ENCODE measurements around the gene IL17RB.

IL17RB gene

DNA sequence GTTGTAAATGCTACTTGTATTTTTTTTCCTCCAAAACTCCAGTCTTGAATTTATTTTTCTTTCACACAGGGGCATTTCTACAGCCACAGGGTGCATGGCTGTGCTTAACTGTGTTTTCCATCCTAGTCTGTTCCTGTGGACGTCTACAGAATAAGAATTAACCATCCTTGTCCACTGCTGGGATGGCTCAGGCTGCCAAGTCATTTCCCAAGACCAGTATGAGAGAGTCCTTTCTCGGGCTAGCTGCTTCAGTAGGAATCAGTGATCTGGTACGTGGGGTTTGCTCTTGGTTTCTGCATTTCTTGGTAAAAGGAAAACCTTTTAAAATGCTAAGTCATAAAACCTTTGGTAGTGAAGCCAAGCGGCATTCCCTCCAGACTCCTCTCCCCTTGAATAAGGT lies 29.9 kb upstream of the IL17RB start:
- Histone ChIP-seq H3K4me2 (ENCODE audit: low read length) (no peak overlapping the region), H3K4me3 (ENCODE audit: low read length) (no peak overlapping the region), H3K27me3 (ENCODE audit: control insufficient read depth, low read length) (peaks cover 22% of the 10 kb centered on the region), H3K27ac (ENCODE audit: low read depth, low read length) (no peak overlapping the region), H3F3A (ENCODE audit: control insufficient read depth, insufficient read depth) (no peaks in the 10 kb centered on the region), H3K36me3 (ENCODE audit: control insufficient read depth, low read length) (no peaks in the 10 kb centered on the region), H3K4me1 (ENCODE audit: control insufficient read depth, low read length) (no peaks in the 10 kb centered on the region), H4K20me1 (ENCODE audit: control insufficient read depth, insufficient read depth, low read depth, low read length) (no peaks in the 10 kb centered on the region), H3K9me3 (ENCODE audit: control insufficient read depth, insufficient read depth, low read length) (no peaks in the 10 kb centered on the region), H3K9me2 (replicated peaks; ENCODE audit: control insufficient read depth, low read length) (no peaks in the 10 kb centered on the region), H3K79me2 (ENCODE audit: control insufficient read depth, low read length) (no peaks in the 10 kb centered on the region)
- TF ChIP-seq, protein P1, sequence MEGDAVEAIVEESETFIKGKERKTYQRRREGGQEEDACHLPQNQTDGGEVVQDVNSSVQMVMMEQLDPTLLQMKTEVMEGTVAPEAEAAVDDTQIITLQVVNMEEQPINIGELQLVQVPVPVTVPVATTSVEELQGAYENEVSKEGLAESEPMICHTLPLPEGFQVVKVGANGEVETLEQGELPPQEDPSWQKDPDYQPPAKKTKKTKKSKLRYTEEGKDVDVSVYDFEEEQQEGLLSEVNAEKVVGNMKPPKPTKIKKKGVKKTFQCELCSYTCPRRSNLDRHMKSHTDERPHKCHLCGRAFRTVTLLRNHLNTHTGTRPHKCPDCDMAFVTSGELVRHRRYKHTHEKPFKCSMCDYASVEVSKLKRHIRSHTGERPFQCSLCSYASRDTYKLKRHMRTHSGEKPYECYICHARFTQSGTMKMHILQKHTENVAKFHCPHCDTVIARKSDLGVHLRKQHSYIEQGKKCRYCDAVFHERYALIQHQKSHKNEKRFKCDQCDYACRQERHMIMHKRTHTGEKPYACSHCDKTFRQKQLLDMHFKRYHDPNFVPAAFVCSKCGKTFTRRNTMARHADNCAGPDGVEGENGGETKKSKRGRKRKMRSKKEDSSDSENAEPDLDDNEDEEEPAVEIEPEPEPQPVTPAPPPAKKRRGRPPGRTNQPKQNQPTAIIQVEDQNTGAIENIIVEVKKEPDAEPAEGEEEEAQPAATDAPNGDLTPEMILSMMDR (IDR thresholded peaks at IDR 0.05; ENCODE audit: low read depth, low read length, poor library complexity, severe bottlenecking), result no peak
- TF ChIP-seq EZH2phosphoT487 (IDR thresholded peaks at IDR 0.05; ENCODE audit: borderline replicate concordance, low read length), result no peak

DNA sequence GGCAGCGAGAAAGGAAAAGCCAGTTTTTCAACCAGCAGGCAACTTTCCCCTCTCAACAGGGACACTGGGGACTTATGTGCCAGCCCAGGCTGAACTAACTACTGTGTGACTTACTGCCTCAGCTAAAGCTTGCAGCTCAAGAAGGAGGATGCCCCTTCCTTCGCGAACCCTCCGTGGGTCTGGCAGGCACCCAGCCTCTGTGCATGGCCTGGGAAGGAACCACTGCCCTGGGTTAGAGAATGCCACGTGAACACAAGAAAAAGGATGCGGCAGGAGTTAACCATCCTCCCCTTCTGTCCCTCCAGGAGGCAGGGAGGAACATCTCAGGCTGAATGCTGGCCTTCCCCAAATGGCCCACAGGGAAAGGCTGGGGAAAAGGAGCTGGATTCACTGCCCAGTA lies 29.2 kb upstream of the IL17RB start:
- Histone ChIP-seq H3K4me2 (ENCODE audit: low read length) (no peak overlapping the region), H3K27ac (ENCODE audit: low read depth, low read length) (no peak overlapping the region), H3K9me2 (replicated peaks; ENCODE audit: control insufficient read depth, low read length) (no peaks in the 10 kb centered on the region), H3K9me3 (ENCODE audit: control insufficient read depth, insufficient read depth, low read length) (no peaks in the 10 kb centered on the region), H3K27me3 (ENCODE audit: control insufficient read depth, low read length) (peaks cover 22% of the 10 kb centered on the region), H3K4me1 (ENCODE audit: control insufficient read depth, low read length) (no peaks in the 10 kb centered on the region), H3K4me3 (ENCODE audit: low read length) (no peak overlapping the region), H3K36me3 (ENCODE audit: control insufficient read depth, low read length) (no peaks in the 10 kb centered on the region), H4K20me1 (ENCODE audit: control insufficient read depth, insufficient read depth, low read depth, low read length) (no peaks in the 10 kb centered on the region), H3F3A (ENCODE audit: control insufficient read depth, insufficient read depth) (no peaks in the 10 kb centered on the region), H3K79me2 (ENCODE audit: control insufficient read depth, low read length) (no peaks in the 10 kb centered on the region)
- TF ChIP-seq EZH2phosphoT487 (IDR thresholded peaks at IDR 0.05; ENCODE audit: borderline replicate concordance, low read length), result no peak
- TF ChIP-seq, protein P1 (IDR thresholded peaks at IDR 0.05; ENCODE audit: low read depth, low read length, poor library complexity, severe bottlenecking), result no peak

DNA sequence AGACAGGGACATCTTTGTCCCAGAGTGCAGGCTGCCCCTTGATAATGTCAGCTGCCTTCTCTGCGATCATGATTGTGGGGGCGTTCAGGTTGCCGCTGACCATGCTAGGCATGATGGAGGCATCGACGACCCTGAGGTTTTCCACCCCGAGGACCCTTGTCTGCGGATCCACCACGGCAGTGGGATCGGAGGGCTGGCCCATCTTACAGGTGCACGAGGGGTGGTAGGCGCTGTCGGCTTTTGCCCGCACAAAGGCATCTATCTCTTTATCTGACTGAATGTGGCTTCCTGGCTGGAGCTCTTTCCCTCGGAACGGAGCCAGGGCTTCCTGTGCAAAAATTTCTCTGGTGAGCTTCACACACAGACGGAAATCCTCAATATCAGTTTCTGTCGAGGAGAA lies 28.6 kb upstream of the IL17RB start:
- H3K27ac ChIP-seq (ENCODE audit: low read depth, low read length), result no peak overlapping the region
- no peaks in the 10 kb centered on the region for H3K9me3 ChIP-seq (ENCODE audit: control insufficient read depth, insufficient read depth, low read length)
- no peak for TF ChIP-seq EZH2phosphoT487 (IDR thresholded peaks at IDR 0.05; ENCODE audit: borderline replicate concordance, low read length)
- TF ChIP-seq, protein P1 (IDR thresholded peaks at IDR 0.05; ENCODE audit: low read depth, low read length, poor library complexity, severe bottlenecking), result no peak
- H3K36me3 ChIP-seq (ENCODE audit: control insufficient read depth, low read length), result no peaks in the 10 kb centered on the region
- no peaks in the 10 kb centered on the region for H4K20me1 ChIP-seq (ENCODE audit: control insufficient read depth, insufficient read depth, low read depth, low read length)
- H3F3A ChIP-seq (ENCODE audit: control insufficient read depth, insufficient read depth), result no peaks in the 10 kb centered on the region
- H3K79me2 ChIP-seq (ENCODE audit: control insufficient read depth, low read length), result no peaks in the 10 kb centered on the region
- no peak overlapping the region for H3K4me2 ChIP-seq (ENCODE audit: low read length)
- H3K27me3 ChIP-seq (ENCODE audit: control insufficient read depth, low read length), result peaks cover 16% of the 10 kb centered on the region; the same call in 1 of the 2 replicates
- H3K9me2 ChIP-seq (replicated peaks; ENCODE audit: control insufficient read depth, low read length), result no peaks in the 10 kb centered on the region
- no peak overlapping the region for H3K4me3 ChIP-seq (ENCODE audit: low read length)
- no peaks in the 10 kb centered on the region for H3K4me1 ChIP-seq (ENCODE audit: control insufficient read depth, low read length)

Data from DOHH2 (cell line).